ENCODE results near the gene IGDCC3.

IGDCC3 gene

DNA sequence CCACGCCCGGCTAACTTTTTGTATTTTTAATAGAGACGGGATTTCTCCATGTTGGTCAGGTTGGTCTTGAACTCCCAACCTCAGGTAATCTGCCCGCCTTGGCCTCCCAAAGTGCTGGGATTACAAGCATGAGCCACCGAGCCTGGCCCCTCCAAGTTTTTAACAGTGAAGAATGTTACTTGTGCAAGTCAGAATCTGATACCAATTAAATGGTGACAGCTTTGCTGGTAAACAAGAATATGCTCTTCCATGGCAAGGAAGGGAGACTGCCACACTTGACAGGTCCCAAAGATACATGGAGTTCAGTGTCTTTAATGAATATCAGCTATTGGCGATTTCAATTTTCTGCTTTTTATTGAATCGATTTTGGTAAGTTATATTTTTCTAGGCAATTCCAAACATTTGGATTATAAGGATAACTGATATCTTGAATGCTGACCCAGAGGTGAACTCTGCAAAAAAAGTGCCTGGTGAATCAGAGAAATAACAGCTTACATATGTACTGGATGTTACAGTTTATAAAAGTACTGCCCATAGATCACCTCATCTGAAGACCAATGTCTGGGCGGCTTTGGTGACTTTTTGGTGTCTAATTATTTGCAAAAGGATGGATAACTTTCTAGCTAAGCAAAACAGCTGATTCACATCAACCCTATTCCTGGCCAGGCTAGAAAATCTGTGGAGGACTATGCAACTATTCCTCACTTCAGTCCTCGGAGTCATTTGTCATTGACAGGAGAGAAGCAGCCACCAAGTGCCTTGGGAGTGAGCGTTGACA lies 92.3 kb downstream of the IGDCC3 start:
- no peak for DNase-seq

DNA sequence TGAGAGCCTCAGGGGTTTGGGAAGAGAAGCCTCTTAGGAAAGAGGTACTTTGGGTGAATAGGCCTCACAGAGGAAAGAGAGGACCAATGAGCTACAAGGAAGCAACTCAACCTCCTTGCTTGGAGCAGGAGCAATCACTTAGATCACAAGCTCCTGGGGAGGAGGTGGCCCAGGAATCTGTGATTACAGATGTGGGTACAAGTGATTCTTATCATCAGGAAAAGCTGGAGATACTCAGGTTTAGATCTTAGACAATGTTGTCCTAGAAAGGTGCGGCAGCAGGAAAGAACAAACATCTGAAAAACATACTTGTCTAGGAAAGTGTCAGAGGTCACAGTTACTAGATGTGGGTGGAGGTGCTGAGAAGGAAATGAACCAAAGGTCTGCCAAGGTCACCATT lies 99.3 kb downstream of the IGDCC3 start:
- no peak for DNase-seq

Measured in NCI-H187 (cell line).